A549 (cell line): Measurements from ENCODE around the gene CS. TPM values are rescaled to one million over a fixed set of nuclear protein-coding genes. Genes with fewer than 3 reads are reported as not detected.

Experiments
- ATOH8 ChIP-seq: fragments of 250-450 bp; sonication (Bioruptor Pico); IDR thresholded peaks from 2 replicates; pipeline ENCODE4 v1.5.0; 2020; ENCODE audit warnings: low read depth, mild to moderate bottlenecking, moderate library complexity
- BHLHE40 ChIP-seq: IDR thresholded peaks from 2 replicates; pipeline ENCODE4 v1.6.1; 2012; ENCODE audit warnings: low read depth, low read length, inconsistent platforms
- CHD2 ChIP-seq: fragments of 150-350 bp; IDR thresholded peaks from 2 replicates; pipeline ENCODE4 v1.6.1; 2014; ENCODE audit warnings: low read length; ENCODE audit not compliant: partially characterized antibody
- EP300 ChIP-seq, 2 experiments: fragments of >200 bp; sonication (Bioruptor Twin); formaldehyde crosslinking; IDR thresholded peaks; 2 replicates in 1 of 2; 3 replicates in 1 of 2; pipeline ENCODE4 v1.6.1; 2016 to 2017
- FOSB ChIP-seq: fragments of 250-450 bp; sonication (Bioruptor Pico); IDR thresholded peaks from 2 replicates; pipeline ENCODE4 v1.5.0; 2020; ENCODE audit warnings: mild to moderate bottlenecking, moderate library complexity
- FOSL2 ChIP-seq, 2 experiments: fragments of 450-650 bp in 1 of 2; fragments of >200 bp in 1 of 2; sonication (Bioruptor Twin) in 1 of 2; formaldehyde crosslinking; IDR thresholded peaks; 2 replicates each; pipeline versions ENCODE4 v1.5.0 to v1.6.1; 2016 to 2020; ENCODE audit warnings: mild to moderate bottlenecking in 1 of 2, moderate library complexity in 1 of 2
- FOXS1 ChIP-seq: fragments of 250-450 bp; sonication (Bioruptor Pico); IDR thresholded peaks from 2 replicates; pipeline ENCODE4 v1.5.0; 2020; ENCODE audit warnings: mild to moderate bottlenecking, moderate library complexity
- GATA3 ChIP-seq: IDR thresholded peaks from 2 replicates; pipeline ENCODE4 v1.6.1; 2012; ENCODE audit warnings: borderline replicate concordance
- HEYL ChIP-seq: fragments of 250-450 bp; sonication (Bioruptor Pico); IDR thresholded peaks from 2 replicates; pipeline ENCODE4 v1.8.0; 2021; ENCODE audit warnings: mild to moderate bottlenecking, moderate library complexity
- HOXA7 ChIP-seq: fragments of 250-450 bp; sonication (Bioruptor Pico); IDR thresholded peaks from 2 replicates; pipeline ENCODE4 v1.5.0; 2020; ENCODE audit warnings: mild to moderate bottlenecking, moderate library complexity
- HOXB13 ChIP-seq: fragments of 250-450 bp; sonication (Bioruptor Pico); IDR thresholded peaks from 2 replicates; pipeline ENCODE4 v1.5.0; 2020; ENCODE audit warnings: low read depth, mild to moderate bottlenecking, moderate library complexity
- JUN ChIP-seq, 2 experiments: fragments of >200 bp; sonication (Bioruptor Twin); formaldehyde crosslinking; IDR thresholded peaks; 2 replicates in 1 of 2; 3 replicates in 1 of 2; pipeline ENCODE4 v1.6.1; 2016 to 2017
- KDM1A ChIP-seq: fragments of 200-600 bp; sonication (generic); IDR thresholded peaks from 2 replicates; pipeline ENCODE4 v1.6.1; 2016; ENCODE audit warnings: low read depth, mild to moderate bottlenecking
- KDM5A ChIP-seq: fragments of 200-600 bp; sonication (generic); IDR thresholded peaks from 2 replicates; pipeline ENCODE4 v1.6.1; 2016; ENCODE audit warnings: antibody characterized with exemption, mild to moderate bottlenecking
- MAFK ChIP-seq: fragments of 450-650 bp; IDR thresholded peaks from 2 replicates; pipeline ENCODE4 v1.6.1; 2014; ENCODE audit not compliant: partially characterized antibody
- MAZ ChIP-seq: fragments of 150-350 bp; IDR thresholded peaks from 2 replicates; pipeline ENCODE4 v1.6.1; 2014; ENCODE audit warnings: antibody characterized with exemption, low read depth, low read length, borderline replicate concordance
- NPAS2 ChIP-seq: fragments of 250-450 bp; sonication (Bioruptor Pico); IDR thresholded peaks from 2 replicates; pipeline ENCODE4 v1.8.0; 2022; ENCODE audit warnings: mild to moderate bottlenecking, moderate library complexity, borderline replicate concordance
- POLR2AphosphoS2 ChIP-seq: conservative IDR thresholded peaks from 2 replicates; pipeline ENCODE4 v1.6.1; 2012; ENCODE audit warnings: low read length, improper control_type of control experiment, inconsistent platforms
- REST ChIP-seq: fragments of 200-600 bp; sonication (generic); IDR thresholded peaks from 2 replicates; pipeline ENCODE4 v1.6.1; 2016; ENCODE audit warnings: antibody characterized with exemption, mild to moderate bottlenecking, moderate library complexity
- RFX5 ChIP-seq: fragments of 450-650 bp; IDR thresholded peaks from 2 replicates; pipeline ENCODE4 v1.7.1; 2014; ENCODE audit warnings: antibody characterized with exemption, mild to moderate bottlenecking, moderate library complexity
- SREBF2 ChIP-seq: fragments of 450-650 bp; IDR thresholded peaks from 2 replicates; pipeline ENCODE4 v1.6.1; 2014; ENCODE audit warnings: mild to moderate bottlenecking, moderate library complexity
- TFCP2L1 ChIP-seq: fragments of 250-450 bp; sonication (Bioruptor Pico); IDR thresholded peaks from 2 replicates; pipeline ENCODE4 v1.5.0; 2021; ENCODE audit warnings: mild to moderate bottlenecking
- ZNF302 ChIP-seq: fragments of 250-450 bp; sonication (Bioruptor Pico); IDR thresholded peaks from 2 replicates; pipeline ENCODE4 v1.9.0; 2021; ENCODE audit warnings: inconsistent platforms, mild to moderate bottlenecking, moderate library complexity
- polyA plus RNA-seq, 4 experiments: library from polyadenylated mRNA; depleted of rRNA in 3 of 4; stranded (reverse); fragments of >200 nt; fragmentation: RNase III in 1 of 4; extraction: RNeasy Plus Mini Kit Qiagen cat#74134 plus additional on column Dnase treatment in 1 of 4; gene quantifications; 2 replicates in 3 of 4; 3 replicates in 1 of 4; pipeline ENCODE4 v1.2.3, GENCODE V29; 2011 to 2017
- TF ChIP-seq, protein P1 (sequence below): IDR thresholded peaks from 2 replicates; pipeline ENCODE4 v1.6.1; 2012

CS gene
- polyA plus RNA-seq, 2 of the 4 experiments (the other 2 are of a cell fraction) = 146 to 223 TPM

DNA sequence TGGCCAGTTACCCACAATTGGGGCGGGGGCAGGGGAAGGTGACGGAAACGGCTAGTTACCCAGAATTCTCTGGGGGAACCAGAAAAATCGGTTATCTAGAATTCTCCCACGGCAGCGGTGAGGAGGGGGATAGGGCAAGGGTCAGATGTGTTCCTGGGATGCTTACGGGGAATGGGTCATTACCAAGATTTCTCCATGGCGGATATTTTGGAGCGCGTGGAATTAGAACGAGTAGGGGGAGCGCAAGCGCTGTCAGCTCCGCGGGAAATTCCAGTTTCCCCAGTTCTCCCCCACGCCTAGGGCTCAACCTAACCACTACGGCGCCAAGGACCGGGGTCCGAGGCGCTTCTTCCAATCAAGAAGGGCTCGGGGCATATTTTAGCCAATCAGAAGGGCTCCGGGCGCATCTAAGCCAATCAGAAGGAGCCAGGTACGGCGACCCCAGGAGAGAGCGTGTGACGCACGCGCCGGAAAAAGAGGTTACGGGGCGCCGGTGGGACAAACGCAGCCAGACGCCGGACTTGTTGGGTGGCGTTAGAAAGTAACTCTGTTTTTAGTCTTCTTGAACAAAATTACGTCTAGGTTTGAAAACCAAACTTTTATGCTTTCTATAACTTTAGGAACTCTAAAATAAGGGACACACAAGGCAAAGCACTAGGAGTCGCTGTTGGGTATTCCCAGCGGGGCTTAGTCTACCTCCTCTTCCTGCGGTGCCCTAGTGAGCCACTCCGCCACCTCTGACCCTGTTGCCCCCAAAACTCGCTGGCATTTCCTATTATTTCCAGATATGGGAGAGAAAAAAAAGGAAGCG is 33.8 kb upstream of the CS start, which contains the start of gene PAN2 (continued):
- TF ChIP-seq, protein P1, sequence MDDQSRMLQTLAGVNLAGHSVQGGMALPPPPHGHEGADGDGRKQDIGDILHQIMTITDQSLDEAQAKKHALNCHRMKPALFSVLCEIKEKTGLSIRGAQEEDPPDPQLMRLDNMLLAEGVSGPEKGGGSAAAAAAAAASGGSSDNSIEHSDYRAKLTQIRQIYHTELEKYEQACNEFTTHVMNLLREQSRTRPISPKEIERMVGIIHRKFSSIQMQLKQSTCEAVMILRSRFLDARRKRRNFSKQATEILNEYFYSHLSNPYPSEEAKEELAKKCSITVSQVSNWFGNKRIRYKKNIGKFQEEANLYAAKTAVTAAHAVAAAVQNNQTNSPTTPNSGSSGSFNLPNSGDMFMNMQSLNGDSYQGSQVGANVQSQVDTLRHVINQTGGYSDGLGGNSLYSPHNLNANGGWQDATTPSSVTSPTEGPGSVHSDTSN = peak; percentile 34; the same call in 1 of the 2 replicates
- TF ChIP-seq FOSB (CRISPR knock-in tag) (no peak; the same call in 1 of the 2 replicates), EP300 (IDR thresholded peaks at IDR 0.05) (no peak), POLR2AphosphoS2 (no peak), REST (peak; percentile 24), GATA3 (no peak), FOSL2 (IDR thresholded peaks at IDR 0.05) (no peak), FOSL2 (CRISPR knock-in tag; IDR thresholded peaks at IDR 0.05) (peak; percentile 18; the same call in 1 of the 2 replicates), MAFK (no peak), HOXB13 (CRISPR knock-in tag) (peak; percentile 81), NPAS2 (CRISPR knock-in tag) (no peak; the same call in 1 of the 2 replicates), SREBF2 (no peak), BHLHE40 (no peak), KDM5A (no peak), KDM1A (no peak), TFCP2L1 (no peak), FOXS1 (CRISPR knock-in tag) (no peak), MAZ (no peak), HEYL (no peak), CHD2 (no peak), JUN (IDR thresholded peaks at IDR 0.05) (peak; percentile 92 to 94), RFX5 (peak; percentile 84), ZNF302 (CRISPR knock-in tag) (peak; percentile 50; the same call in 1 of the 2 replicates), ATOH8 (CRISPR knock-in tag) (no peak; the same call in 1 of the 2 replicates), HOXA7 (CRISPR knock-in tag) (no peak)
- TF ChIP-seq, all 56 proteins: peak for 20
